ENCODE data around the gene FBXO40.

GRCh38 chr3:121642601-121643314 is 49.6 kb downstream of the FBXO40 start:
- TF ChIP-seq, protein P1, sequence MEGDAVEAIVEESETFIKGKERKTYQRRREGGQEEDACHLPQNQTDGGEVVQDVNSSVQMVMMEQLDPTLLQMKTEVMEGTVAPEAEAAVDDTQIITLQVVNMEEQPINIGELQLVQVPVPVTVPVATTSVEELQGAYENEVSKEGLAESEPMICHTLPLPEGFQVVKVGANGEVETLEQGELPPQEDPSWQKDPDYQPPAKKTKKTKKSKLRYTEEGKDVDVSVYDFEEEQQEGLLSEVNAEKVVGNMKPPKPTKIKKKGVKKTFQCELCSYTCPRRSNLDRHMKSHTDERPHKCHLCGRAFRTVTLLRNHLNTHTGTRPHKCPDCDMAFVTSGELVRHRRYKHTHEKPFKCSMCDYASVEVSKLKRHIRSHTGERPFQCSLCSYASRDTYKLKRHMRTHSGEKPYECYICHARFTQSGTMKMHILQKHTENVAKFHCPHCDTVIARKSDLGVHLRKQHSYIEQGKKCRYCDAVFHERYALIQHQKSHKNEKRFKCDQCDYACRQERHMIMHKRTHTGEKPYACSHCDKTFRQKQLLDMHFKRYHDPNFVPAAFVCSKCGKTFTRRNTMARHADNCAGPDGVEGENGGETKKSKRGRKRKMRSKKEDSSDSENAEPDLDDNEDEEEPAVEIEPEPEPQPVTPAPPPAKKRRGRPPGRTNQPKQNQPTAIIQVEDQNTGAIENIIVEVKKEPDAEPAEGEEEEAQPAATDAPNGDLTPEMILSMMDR (IDR thresholded peaks at IDR 0.05): no peak
- no peak for TF ChIP-seq POLR2A (IDR thresholded peaks at IDR 0.05)
